GM18907 (cell line): ENCODE data around the gene CERT1.
A peak's percentile ranks its signal among the peaks of the same experiment; 100 is the strongest.
"Not testable (repeated sequence)": the region's sequence is repeated elsewhere in the genome, so short reads cannot be mapped to it uniquely, and the experiment has no call there.

Experiments
- ATAC-seq: cut with Tn5 transposase; IDR thresholded peaks from one replicate; pipeline ENCODE4 v1.9.1; 2021; ENCODE audit warnings: mild to moderate bottlenecking, moderate library complexity; ENCODE audit not compliant: unreplicated experiment

CERT1 gene

DNA sequence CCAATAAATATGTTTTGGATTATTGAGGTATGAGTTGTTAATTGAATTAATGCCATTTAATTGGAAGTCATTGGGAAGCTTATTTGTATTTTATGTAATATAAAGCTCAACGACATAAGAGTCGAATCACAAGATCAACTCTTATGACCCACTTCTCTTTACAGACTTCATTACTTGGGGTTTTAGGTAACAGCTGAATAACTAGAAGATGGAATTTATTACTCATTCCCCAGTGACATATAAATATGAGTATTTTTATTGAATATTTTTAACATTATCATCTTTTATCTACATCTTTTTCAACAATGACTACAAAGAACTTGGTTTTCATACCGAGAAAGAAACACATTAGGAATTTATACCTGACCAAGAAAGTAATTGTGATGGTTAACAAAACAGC lies 153.3 kb downstream of the CERT1 start:
- ATAC-seq, result no peak

DNA sequence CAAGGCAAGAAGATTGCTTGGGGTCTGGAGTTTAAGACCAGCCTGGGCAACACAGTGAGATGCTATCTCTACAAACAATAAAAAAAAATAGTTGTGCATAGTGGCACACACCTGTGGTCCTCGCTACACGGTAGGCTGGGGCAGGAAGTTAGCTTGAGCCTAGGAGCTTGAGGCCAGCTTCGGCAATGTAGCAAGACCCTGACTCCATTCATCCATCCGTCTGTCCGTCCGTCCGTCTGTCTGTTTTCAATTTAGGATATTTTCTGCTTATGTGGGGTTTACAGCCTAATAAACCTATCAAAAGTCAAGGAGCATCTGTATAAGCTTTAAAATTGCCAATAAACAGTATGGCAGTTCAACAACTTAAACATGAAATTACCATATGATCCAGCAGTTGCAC lies 154.7 kb downstream of the CERT1 start:
- ATAC-seq, result no peak

DNA sequence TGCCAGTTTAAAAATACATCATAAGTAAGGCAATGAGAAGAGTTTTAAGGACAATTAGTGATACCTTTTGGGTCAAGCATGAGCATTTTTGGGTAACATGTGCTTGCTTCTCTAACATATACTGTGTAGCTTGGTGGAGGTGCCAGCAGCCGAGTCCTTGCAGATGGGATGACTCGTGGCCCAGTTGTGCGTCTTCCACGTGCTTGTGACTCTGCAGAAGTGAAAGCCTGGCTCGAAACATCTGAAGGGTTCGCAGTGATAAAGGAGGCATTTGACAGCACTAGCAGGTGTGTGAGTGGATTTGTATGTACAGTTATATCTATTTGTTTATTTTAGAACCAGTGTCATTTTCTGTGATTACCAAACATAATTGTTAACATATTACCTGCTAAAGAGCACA lies 156.2 kb downstream of the CERT1 start:
- ATAC-seq, result no peak

DNA sequence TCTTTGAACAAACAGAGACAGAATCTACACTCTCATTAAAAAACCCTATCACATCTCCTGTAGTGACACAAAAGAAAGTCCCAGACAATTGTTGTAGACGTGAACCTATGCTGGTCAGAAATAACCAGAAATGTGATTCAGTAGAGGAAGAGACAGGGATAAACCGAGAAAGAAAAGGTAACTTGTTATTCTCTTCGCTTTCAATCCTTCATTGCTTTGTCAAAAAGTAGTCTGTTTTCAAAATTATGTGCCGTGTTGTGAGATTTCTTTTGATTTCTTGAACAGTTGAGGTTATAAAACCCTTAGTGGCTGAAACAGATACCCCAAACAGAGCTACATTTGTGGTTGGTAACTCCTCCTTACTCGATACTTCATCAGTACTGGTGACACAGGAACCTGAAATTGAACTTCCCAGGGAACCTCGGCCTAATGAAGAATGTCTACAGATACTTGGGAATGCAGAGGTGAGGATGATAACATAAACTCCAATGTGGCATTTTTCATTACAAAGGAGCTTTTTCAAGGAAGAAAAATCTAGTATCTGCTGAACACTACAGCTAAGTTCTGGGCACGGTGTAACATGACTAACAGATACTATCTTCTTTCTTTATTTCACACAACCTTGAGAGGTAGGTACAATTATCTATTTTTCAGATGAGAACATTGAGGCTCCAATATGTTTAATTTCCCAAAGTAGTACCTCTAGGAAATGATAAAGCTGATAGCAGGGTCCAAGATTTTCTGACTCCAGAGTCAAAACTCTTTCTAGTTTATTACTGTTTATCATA lies 160.1 kb downstream of the CERT1 start:
- ATAC-seq, result no peak

DNA sequence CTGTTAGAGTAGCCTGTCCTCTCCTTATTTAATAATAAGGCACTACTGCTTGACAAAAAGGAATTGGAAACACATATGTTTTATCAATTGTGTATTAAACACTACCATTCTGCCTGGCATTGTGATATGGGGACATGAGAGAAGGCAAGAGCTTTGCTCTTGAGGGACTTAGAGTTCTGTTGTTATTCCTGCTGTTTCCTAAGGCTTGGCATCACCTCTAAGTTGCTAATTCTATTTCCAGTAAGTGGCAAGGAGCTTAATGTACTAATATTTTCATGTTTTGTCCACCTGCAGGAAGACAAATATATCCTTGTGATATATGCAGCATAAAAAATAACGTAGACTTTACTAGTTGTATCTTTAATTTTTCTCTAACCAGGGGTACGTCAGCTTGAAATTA lies 161.8 kb downstream of the CERT1 start:
- ATAC-seq, result no peak

DNA sequence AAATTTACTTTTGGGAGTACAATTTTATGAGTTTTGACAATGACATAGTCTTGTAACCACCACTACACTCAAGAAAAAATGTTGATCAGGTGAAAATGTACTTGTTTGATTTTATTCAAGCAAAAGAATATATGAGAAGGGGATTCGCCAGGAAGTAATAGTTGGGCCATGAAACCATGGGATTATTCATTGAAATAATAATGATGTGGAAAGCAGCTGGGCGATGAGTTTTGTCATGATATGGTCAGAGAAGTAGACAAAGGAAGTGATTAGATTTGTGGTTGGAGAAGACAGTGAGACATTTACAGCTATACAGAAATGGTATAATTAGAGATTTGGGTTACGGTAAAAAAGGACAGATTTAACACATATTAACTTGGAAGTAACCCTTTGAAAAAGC lies 163.2 kb downstream of the CERT1 start:
- no peak for ATAC-seq

DNA sequence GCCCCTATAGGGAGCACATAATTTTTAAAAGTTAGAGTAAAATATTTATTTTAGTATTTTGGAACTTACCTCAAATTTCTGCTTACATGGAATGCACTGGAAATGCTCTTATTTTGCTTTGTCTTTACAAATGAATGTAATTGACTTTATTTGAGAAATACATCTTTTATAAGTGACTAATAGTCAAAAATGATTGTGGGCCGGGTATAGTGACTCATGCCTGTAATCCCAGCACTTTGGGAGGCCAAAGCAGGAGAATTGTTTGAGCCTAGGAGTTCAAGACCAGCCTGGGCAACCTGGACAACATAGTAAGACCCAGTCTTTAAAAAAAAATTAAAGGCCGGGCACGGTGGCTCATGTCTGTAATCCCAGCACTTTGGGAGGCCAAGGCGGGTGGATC lies 168.6 kb downstream of the CERT1 start:
- no peak for ATAC-seq

DNA sequence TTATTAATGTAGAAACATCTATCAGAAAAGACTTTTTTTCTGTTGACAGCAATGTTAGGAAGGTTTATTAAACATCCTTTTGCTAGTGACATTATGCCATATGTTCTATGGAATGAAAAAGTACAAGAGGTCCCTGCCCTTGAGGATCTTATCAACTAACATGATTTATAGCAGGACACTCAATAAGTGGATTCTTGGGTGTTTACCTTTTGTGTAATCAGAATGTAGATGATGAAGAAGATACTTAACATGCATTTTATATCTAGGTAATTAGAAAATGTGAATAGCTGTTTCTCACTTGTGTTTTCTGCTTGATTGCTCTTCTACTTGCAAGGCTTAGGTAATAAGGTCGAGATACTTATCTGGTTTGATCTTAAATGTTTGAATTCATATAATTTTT lies 169.5 kb downstream of the CERT1 start:
- ATAC-seq, result no peak

DNA sequence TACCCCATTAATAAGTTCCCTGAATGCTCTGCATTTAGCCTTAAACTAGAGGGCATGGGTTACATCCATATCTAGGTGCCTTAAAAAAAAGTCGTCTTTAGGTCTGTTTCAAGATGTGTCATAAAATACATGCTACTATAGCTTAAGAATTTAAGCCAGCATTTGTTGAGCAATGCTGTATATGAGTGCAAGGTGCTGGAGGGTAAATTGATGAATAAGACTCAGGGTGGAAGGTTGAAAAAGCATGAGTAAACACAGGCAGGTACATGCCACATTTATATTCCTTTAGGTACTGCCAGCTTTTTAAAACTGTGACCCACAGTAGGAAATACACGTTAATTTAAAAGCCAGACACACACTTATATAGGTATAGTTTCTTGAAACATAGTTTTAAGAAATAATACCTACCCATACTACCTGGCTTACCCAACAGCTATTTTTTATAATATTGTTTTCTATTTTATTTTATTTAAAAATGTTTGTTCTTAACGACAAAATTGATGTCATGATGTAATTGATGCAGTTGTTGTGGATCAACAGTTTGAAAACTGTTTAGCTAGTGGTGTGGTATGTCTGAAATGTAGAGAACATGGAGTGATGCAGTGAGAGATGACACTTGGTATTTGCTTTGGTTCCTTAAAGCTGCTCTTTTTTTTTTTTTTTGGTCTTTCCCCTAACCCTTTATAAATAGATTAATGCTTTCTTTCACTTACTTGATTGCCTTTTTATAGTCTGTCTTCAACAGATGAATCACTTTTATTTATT lies 170.5 kb downstream of the CERT1 start:
- no peak for ATAC-seq

DNA sequence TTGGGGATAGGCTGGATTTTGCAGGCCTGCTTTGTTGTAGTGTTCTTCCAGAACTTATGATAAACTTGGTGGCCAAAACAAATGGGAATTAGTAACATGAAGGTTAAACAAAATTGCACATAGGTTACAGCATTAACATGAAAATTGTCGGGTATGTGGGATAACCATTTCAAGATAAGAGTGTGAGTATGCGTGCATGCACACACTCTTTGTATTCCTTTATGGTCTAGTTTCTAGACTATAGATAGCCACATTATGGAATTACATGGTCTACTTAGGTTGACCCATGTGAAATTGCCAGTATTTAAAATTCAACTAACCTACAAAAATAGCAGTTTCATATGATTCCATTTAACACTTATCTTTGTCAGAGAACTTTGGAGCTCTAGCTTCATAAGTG lies 173.0 kb downstream of the CERT1 start:
- no peak for ATAC-seq

DNA sequence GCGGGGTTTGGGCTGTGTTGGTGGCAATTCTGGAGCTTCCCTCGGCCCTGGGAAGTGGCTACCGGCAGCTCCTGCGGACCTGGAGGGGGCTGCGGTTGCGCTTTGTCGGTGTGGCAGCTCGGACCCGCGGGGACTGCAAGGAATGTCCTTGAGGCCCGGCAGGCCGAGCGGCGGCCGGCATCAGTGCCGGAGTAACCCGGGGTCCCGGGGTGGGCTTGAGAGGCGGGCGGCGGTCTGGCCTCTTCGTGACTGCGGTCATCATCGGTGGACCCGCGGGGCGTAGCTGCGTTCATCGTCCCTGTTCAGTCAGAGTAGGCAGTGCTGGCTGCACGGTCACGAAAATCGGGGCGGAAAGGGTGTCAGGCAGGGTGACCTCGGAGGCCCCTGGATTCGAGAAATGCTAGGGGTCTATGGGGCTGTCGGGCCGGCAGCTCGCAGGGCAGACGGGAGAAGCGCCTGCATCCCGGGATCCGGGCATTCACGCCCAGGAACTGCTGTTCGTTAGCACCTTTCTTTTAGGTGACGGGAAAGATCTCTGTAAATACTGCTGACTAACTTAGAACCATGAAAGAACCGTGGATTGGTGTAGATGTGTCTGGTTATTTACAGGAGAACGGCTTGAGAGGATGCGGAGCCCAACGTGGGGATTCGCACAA lies 173.9 kb downstream of the CERT1 start:
- ATAC-seq, result peak; percentile 13

DNA sequence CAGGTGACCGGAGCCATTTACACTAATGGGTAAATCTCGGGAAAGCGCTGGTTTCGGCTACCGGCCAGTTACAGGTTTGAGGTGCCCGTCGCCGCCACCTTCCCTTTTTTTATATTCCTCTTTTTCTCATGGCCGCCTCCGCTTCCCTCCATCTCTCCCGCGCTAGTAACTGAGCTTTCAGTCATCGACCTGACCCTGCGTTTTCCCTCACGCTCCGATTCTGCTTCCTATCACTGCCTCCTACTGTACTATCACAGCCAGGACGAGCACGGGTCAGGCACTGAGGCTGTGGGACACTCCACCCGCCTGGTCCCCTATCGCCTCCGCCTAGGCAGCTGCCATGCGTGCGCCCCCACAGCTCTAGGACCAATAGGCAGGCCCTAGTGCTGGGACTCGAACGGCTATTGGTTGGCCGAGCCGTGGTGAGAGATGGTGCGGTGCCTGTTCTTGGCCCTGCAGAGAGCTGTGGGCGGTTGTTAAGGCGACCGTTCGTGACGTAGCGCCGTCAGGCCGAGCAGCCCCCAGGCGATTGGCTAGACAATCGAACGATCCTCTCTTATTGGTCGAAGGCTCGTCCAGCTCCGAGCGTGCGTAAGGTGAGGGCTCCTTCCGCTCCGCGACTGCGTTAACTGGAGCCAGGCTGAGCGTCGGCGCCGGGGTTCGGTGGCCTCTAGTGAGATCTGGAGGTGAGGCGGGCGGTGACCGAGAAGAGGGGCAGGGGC lies 174.7 kb downstream of the CERT1 start, which contains the start of gene HMGCR:
HMGCR (plus strand) TSS at position 606 of the 722 bp plus-strand sequence. CDS start 5,386 bp downstream, outside the sequence.
- peak; percentile 99 for ATAC-seq

DNA sequence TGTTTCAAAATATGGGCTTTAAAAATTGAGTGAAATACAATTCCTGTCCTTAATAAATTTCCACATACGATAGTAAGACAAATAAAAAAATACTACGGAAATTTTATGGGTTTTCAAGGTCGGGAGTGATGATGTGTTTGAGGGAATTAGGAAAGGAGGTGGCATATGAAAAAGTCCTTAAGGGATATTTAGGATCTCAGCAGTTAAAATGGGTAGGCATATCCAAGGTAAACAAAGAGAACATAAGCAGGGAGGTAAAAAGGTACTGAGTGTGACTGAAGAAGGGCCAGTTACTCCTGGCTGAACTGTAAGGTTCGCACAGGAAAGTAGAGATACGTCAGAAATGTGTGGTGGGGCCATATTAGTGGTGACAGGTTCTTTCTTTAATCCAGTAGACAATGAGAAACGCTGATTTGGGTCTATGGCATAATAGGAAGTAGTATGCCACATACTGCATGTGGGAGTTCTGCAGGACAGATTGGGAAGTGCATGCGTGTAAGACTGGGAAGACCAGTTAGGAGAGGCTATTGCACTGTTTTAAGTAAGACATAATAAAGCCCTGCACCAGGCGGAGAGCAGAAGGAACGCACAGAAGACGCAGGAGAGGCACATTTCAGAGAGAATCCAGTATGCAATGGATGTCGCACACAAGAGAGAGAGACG lies 175.3 kb downstream of the CERT1 start:
- peak; percentile 4 for ATAC-seq

DNA sequence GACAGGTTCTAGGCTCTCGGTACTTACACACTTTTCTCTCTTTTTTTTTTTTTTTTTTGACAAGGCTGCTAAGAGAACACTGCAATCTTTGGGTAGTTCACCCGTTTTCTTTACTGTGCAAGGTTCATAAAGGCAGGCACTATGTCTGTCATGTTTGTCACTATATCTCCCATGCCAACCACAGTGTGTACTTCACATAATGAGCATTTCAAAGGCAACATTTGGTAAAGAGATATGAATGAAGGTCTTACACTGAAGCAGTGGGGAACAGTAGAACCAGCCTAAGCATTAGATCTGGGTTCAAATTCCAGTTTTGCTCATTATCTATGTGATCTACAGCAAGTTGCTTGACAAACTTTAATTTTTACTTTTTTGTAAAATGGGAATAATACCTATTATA lies 175.9 kb downstream of the CERT1 start:
- ATAC-seq, result no peak

DNA sequence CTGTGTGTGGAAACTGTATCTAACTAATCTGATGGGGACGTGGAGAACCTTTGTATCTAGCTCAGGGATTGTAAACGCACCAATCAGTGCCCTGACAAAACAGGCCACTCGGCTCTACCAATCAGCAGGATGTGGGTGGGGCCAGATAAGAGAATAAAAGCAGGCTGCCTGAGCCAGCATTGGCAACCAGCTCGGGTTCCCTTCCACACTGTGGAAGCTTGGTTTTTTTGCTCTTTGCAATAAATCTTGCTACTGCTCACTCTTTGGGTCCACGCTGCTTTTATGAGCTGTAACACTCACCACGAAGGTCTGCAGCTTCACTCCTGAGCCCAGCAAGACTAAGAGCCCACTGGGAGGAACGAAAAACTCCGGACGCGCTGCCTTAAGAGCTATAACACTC lies 177.0 kb downstream of the CERT1 start:
- ATAC-seq, result not testable (repeated sequence)

DNA sequence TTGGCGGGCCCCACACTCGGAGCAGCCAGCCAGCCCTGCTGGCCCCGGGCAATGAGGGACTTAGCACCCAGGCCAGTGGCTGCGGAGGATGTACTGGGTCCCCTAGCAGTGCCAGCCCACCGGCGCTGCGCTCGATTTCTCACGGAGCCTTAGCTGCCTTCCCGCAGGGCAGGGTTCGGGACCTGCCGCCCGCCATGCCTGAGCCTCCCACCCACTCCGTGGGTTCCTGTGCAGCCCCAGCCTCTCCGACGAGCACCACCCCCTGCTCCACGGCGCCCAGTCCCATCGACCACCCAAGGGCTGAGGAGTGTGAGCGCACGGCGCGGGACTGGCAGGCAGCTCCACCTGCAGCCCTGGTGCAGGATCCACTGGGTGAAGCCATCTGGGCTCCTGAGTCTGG lies 177.7 kb downstream of the CERT1 start:
- ATAC-seq, result not testable (repeated sequence)

DNA sequence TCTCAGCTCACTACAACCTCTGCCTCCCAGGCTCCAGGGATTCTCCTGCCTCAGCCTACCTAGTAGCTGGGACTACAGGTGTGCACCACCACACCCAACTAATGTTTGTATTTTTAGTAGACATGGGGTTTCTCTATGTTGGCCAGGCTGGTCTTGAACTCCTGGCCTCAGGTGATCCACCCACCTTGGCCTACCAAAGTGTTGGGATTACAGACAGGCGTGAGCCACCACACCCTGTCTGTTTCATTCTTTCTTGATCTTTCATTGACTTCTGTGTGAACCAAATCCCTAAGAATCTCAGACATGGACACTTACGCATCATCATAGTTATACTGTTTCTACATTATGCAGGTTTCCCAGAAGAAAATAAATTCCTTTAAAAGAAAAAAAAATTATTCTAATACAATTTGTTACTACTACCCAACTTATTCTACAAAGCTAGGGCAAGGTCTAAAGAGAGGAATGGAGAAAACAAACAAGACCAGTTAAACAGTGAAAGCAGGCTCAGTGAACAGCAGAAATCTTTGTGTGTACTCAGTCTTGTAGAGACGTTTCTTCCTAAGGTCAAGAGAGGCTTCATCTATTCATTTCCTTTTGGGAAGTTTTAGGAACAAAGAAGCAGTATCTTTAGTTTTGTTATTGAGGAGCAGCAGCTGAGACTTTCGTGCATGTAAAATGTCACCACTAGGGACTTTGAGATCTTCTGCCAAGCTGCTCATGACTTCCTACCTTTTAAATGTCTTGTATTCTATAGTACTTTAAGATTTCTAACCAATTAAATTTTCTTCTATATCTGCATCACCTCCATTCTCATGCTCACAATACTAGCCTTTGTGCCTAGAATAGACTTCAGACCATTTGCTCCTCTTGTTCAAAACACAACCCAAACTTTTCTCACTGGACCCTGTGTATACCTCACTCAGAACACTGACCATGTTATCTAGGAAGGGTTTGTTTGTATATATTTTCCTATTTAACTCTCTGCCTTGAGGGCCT lies 180.0 kb downstream of the CERT1 start:
- no peak for ATAC-seq

DNA sequence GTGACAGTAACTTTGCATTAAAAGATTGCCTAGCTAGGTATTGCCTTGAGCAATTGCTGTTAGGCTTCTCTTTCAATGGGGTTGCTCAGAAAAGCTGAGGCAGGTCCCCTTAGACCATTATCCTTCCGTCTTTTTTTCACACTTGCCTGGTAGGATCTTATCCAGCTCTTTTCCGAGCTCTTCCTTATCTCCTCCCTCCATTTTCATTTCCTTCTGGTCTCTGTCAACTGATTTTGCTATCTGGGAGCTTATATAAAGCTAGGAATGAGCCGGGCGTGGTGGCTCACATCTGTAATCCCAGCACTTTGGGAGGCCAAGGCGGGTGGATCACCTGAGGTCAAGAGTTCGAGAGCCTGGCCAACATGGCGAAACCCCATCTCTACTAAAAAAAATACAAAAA lies 181.0 kb downstream of the CERT1 start:
- ATAC-seq, result no peak
